Measurements from ENCODE around the gene IQCM. TPM values are rescaled to one million over a fixed set of nuclear protein-coding genes. Genes with fewer than 3 reads are reported as not detected.

The IQCM gene
- total RNA-seq, 1 experiment from 2014 or later: 0.11 TPM

GRCh38 chr4:149322203-149322602 is 493.4 kb downstream of the IQCM start:
- Mint-ChIP-seq H3K27ac (no peak overlapping the region), H3K27me3 (ENCODE audit: low read depth) (peaks cover 3% of the 10 kb centered on the region; the same call in 1 of the 2 replicates), H3K4me3 (no peak overlapping the region), H3K9me3 (peaks cover 74% of the 10 kb centered on the region), H3K36me3 (peaks cover 49% of the 10 kb centered on the region), H3K4me1 (no peaks in the 10 kb centered on the region)
- POLR2A ChIA-PET: no interaction called here
- TF ChIP-seq ZNF232 (CRISPR knock-in tag; IDR thresholded peaks at IDR 0.05) (no peak), PREB (CRISPR knock-in tag; IDR thresholded peaks at IDR 0.05; ENCODE audit: borderline replicate concordance) (no peak), ZNF512 (CRISPR knock-in tag; IDR thresholded peaks at IDR 0.05; ENCODE audit: borderline replicate concordance) (no peak), CTCF (IDR thresholded peaks at IDR 0.05) (no peak), ATF6 (CRISPR knock-in tag; IDR thresholded peaks at IDR 0.05) (no peak), PRDM15 (CRISPR knock-in tag; IDR thresholded peaks at IDR 0.05) (no peak), JAZF1 (CRISPR knock-in tag; IDR thresholded peaks at IDR 0.05) (no peak), ESRRA (CRISPR knock-in tag; IDR thresholded peaks at IDR 0.05; ENCODE audit: borderline replicate concordance) (no peak), CDX4 (CRISPR knock-in tag; IDR thresholded peaks at IDR 0.05; ENCODE audit: borderline replicate concordance) (no peak), E2F4 (CRISPR knock-in tag; IDR thresholded peaks at IDR 0.05; ENCODE audit: borderline replicate concordance, low read depth) (no peak), MYBL2 (CRISPR knock-in tag; IDR thresholded peaks at IDR 0.05) (no peak), ZNF219 (CRISPR knock-in tag; IDR thresholded peaks at IDR 0.05; ENCODE audit: borderline replicate concordance) (no peak), ZMAT4 (CRISPR knock-in tag; IDR thresholded peaks at IDR 0.05) (no peak), TEAD1 (CRISPR knock-in tag; IDR thresholded peaks at IDR 0.05) (no peak), NFE2L1 (CRISPR knock-in tag; IDR thresholded peaks at IDR 0.05) (no peak), RORB (CRISPR knock-in tag; IDR thresholded peaks at IDR 0.05) (no peak), ZNF138 (CRISPR knock-in tag; conservative IDR thresholded peaks at IDR 0.05) (no peak), NFATC4 (CRISPR knock-in tag; IDR thresholded peaks at IDR 0.05) (no peak), MLX (CRISPR knock-in tag; IDR thresholded peaks at IDR 0.05) (no peak)
- ATAC-seq: no peak
- CTCF ChIA-PET: no interaction called here
- DNase-seq (ENCODE audit: low spot score): no peak
